ENCODE data around the gene STX8. TPM values are rescaled to one million over a fixed set of nuclear protein-coding genes. Genes with fewer than 3 reads are reported as not detected.

The STX8 gene
- total RNA-seq, 1 donor: 77.5 TPM

DNA sequence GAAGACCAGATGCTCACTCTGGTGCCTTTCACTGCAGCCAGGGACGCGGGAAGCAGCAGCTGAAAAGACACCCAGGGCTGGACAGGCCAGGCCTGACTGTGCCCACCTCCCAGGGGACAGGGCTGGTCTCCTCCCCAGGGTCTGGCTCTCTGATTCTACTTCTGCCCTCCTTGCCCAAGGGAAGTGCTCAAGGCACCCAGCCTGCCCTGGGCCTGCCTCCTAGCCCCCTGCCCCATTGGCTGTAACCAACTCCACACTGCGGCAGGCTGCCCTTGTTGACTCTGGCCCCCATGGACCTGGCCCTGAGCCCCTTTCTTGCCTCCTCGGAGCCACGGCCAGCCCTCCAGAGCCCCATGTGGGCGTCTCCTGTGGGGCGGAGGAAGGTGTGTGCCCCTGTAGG is 341.9 kb downstream of the STX8 start:
- no peak overlapping the region for H3K4me3 ChIP-seq (ENCODE audit: low read depth, low read length)
- DNase-seq (ENCODE audit: low read depth): no peak
- TF ChIP-seq, protein P1, sequence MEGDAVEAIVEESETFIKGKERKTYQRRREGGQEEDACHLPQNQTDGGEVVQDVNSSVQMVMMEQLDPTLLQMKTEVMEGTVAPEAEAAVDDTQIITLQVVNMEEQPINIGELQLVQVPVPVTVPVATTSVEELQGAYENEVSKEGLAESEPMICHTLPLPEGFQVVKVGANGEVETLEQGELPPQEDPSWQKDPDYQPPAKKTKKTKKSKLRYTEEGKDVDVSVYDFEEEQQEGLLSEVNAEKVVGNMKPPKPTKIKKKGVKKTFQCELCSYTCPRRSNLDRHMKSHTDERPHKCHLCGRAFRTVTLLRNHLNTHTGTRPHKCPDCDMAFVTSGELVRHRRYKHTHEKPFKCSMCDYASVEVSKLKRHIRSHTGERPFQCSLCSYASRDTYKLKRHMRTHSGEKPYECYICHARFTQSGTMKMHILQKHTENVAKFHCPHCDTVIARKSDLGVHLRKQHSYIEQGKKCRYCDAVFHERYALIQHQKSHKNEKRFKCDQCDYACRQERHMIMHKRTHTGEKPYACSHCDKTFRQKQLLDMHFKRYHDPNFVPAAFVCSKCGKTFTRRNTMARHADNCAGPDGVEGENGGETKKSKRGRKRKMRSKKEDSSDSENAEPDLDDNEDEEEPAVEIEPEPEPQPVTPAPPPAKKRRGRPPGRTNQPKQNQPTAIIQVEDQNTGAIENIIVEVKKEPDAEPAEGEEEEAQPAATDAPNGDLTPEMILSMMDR (IDR thresholded peaks at IDR 0.05; ENCODE audit: insufficient read depth, low read length): no peak

DNA sequence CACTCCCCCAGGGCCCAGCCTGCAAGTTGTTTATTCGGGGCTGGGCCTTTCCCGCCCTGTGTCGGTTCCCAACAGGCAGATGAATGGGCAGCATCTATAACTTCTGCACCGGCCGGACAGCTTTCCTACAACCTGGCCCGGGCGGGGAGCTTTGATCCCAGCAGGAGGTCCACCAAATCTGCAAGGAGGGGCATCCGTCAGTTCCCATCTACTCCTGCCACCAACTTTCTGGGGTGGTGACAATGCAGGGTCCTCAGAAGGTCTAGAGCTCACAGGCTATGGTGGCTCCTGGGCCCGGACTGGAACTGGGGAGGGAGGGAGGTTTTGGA is 342.4 kb downstream of the STX8 start:
- TF ChIP-seq, protein P1 (IDR thresholded peaks at IDR 0.05; ENCODE audit: insufficient read depth, low read length): no peak
- no peak for DNase-seq (ENCODE audit: low read depth)
- H3K4me3 ChIP-seq (ENCODE audit: low read depth, low read length): no peak overlapping the region

DNA sequence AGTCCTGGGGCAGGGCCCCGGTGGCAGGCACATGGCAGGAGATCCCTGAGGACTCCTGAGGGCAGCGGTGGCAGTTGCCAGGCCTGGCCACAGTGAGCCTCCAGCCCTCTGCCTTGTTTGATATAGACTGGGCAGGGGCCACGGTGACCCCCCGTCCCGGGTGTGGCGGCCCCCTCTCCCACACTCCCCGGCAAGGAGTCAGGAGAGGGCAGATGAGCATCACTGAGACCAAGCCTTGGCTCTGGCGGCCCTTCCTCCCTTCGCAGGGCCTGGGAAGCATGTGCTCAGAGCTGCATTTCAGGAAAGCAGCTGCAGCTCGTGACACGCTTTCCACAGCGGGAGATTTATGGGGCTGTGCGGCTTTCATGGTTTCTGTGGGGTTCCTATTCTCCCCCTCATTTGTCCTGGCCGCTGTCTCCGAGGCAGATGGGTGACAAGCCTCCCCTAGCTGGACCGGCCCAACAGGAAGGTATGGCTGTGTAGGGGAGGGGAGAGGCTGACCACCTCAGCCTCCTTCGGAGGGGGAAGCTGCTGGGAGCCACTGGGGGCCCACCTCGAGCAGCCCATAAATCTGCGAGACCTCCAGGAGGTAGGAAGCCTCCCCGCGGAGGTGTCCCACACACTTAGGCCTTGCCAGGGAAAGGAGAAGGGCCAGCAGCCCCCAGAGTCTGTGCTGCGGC is 342.9 kb downstream of the STX8 start:
- TF ChIP-seq, protein P1 (IDR thresholded peaks at IDR 0.05; ENCODE audit: insufficient read depth, low read length): no peak
- no peak overlapping the region for H3K4me3 ChIP-seq (ENCODE audit: low read depth, low read length)
- DNase-seq (ENCODE audit: low read depth): no peak

DNA sequence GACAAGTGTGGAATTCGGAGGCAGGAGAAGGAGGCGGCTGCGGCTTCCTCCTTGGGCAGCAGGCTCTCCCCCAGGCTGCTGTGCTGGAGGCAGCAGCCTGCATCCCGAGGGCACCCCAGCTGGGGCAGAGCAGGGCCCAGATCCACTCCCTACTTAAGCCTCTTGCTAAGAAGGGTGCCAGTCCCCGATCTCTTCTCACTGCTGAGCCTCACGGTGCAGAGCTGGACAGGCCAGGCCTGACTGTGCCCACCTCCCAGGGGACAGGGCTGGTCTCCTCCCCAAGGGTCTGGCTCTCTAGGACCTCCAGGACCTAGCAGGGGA is 343.5 kb downstream of the STX8 start:
- TF ChIP-seq, protein P1 (IDR thresholded peaks at IDR 0.05; ENCODE audit: insufficient read depth, low read length): no peak
- no peak for DNase-seq (ENCODE audit: low read depth)
- no peak overlapping the region for H3K4me3 ChIP-seq (ENCODE audit: low read depth, low read length)

DNA sequence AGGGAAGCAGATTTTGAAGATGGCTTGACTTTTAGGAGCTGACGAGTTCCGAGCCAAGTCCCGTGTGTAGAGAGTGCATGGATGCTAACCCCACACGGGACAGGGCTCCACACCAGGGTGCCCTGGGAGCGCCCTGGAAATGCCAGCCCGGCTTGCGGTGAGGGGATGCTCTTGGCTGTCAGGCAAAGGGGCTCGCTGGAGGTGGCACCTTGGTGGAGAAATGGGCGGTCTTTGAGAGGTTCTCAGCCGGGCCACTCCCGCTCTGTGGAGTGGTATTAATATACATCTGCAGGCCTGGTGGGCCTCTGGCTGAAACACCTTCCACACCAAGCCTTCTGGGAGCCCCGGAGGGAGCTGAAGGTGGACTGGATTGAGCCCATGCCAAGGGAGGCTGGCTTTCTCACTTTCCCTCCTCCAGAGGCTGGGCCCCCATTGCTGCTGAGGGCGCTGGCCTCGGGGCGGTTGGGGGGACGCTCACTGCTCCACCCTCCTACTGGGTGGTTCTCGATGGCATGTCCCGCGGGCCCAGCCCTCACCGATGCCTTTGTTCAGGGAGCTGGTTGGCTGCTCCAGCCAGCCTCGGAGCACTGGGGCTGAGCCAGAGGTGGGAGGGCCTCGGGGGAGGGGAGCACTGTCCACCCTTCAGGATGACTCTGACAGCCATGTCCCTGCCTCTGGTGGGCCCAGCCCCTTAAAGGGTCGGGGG is 344.0 kb downstream of the STX8 start:
- H3K4me3 ChIP-seq (ENCODE audit: low read depth, low read length): no peak overlapping the region
- TF ChIP-seq, protein P1 (IDR thresholded peaks at IDR 0.05; ENCODE audit: insufficient read depth, low read length): no peak
- no peak for DNase-seq (ENCODE audit: low read depth)

DNA sequence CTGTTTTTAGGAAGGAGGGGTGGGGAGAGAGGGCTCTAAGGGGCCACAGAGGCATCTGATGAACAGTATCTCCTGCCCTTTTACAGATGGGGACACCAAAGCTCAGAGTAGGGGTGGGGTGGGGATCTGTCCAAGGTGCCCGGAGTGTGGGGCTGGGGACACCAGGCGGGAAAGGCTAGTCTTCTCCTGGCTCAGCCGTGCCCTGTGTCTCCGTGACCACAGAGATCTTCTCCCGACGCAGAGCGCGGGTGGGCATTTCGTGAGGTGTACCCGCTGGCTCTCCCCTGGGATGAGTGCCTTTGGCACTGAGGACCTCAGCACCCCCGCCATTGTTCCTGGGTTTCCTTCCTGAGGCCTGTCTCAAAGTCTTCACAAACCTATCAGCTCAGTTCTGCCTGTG is 344.8 kb downstream of the STX8 start:
- TF ChIP-seq, protein P1 (IDR thresholded peaks at IDR 0.05; ENCODE audit: insufficient read depth, low read length): no peak
- H3K4me3 ChIP-seq (ENCODE audit: low read depth, low read length): no peak overlapping the region
- DNase-seq (ENCODE audit: low read depth): no peak

DNA sequence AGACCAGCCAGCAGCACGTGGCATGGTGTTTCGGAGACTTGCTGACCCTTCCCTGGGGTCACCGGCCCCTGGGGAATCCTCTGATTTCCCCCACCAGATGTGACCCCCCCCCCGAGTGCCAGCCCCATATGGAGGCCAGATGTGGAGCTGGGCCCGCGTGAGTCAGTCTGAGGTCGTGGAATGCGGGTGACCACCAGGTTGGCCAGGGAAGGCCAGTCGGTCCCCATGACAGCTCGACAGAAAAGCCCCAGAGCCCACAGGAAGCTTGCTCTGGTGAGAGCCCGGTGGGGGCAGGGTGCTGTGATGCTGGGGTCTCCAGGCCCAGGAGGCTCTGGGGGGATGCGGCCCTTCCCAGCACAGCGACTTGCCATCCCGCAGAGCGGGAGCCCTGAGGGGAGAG is 345.3 kb downstream of the STX8 start:
- no peak for DNase-seq (ENCODE audit: low read depth)
- TF ChIP-seq, protein P1 (IDR thresholded peaks at IDR 0.05; ENCODE audit: insufficient read depth, low read length): no peak
- no peak overlapping the region for H3K4me3 ChIP-seq (ENCODE audit: low read depth, low read length)
